ENCODE results near the gene PRTFDC1. TPM values are rescaled to one million over a fixed set of nuclear protein-coding genes. Genes with fewer than 3 reads are reported as not detected.
"Not testable (repeated sequence)": the region's sequence is repeated elsewhere in the genome, so short reads cannot be mapped to it uniquely, and the experiment has no call there.

The PRTFDC1 gene
- total and polyA plus RNA-seq, 2 experiments from 2014 or later = 16.0 to 22.0 TPM

- DNase-seq = peak; percentile 47
- Histone ChIP-seq H3K9me2 (ENCODE audit: insufficient read depth) (no peaks in the 10 kb centered on the region), H3K4me3 (no peak overlapping the region), H3K4me1 (ENCODE audit: insufficient read depth) (peaks cover 17% of the 10 kb centered on the region), H3F3A (ENCODE audit: insufficient read depth) (peaks cover 7% of the 10 kb centered on the region), H3K27ac (peak overlapping the region; percentile 20), H3K27me3 (replicated peaks; ENCODE audit: insufficient read depth) (no peaks in the 10 kb centered on the region), H3K4me2 (ENCODE audit: unreplicated experiment) (peak overlapping the region; percentile 8), H3K9me3 (ENCODE audit: low read depth) (no peaks in the 10 kb centered on the region), H3K79me2 (ENCODE audit: insufficient read depth) (no peaks in the 10 kb centered on the region), H3K36me3 (ENCODE audit: low read depth) (no peaks in the 10 kb centered on the region), H3K9ac (peak overlapping the region; percentile 8; the same call in 1 of the 2 replicates), H2AFZ (0 out of 2 replicates have a peak overlapping the region, but pooled peaks have one; percentile 2), H4K20me1 (ENCODE audit: insufficient read depth) (no peaks in the 10 kb centered on the region)
- WGBS, 2 experiments (ENCODE audit: low coverage in 1 of 2, low lambda C conversion rate in 2 of 2, missing lambda C conversion rate in 2 of 2) = 11 to 16% methylated on average over 2 of the region's 2 CpGs
- TF ChIP-seq EZH2 (IDR thresholded peaks at IDR 0.05; ENCODE audit: insufficient read depth, poor library complexity, severe bottlenecking) = no peak
- no peak for TF ChIP-seq EZH2phosphoT487 (IDR thresholded peaks at IDR 0.05; ENCODE audit: insufficient read depth, low read depth)
- in situ Hi-C loops (cut with MboI) = no loop called here
These were observed 17.5 kb upstream of the PRTFDC1 start for GRCh38 chr10:24969841-24970281.

- H3K27ac ChIP-seq; H3K27me3 ChIP-seq (replicated peaks; ENCODE audit: insufficient read depth); H3K9me2 ChIP-seq (ENCODE audit: insufficient read depth); H3K4me2 ChIP-seq (ENCODE audit: unreplicated experiment); H3K9me3 ChIP-seq (ENCODE audit: low read depth); H4K20me1 ChIP-seq (ENCODE audit: insufficient read depth); H3K9ac ChIP-seq; H3K79me2 ChIP-seq (ENCODE audit: insufficient read depth); DNase-seq; H3K36me3 ChIP-seq (ENCODE audit: low read depth); H2AFZ ChIP-seq; in situ Hi-C loops (cut with MboI); H3F3A ChIP-seq (ENCODE audit: insufficient read depth); H3K4me3 ChIP-seq; H3K4me1 ChIP-seq (ENCODE audit: insufficient read depth): not testable (repeated sequence)
- 89 to 96% methylated on average over 11 of the region's 11 CpGs for WGBS, 2 experiments (ENCODE audit: low coverage in 1 of 2, low lambda C conversion rate in 2 of 2, missing lambda C conversion rate in 2 of 2)
These were observed 16.5 kb upstream of the PRTFDC1 start for GRCh38 chr10:24968951-24969350.

- WGBS, 2 experiments (ENCODE audit: low coverage in 1 of 2, low lambda C conversion rate in 2 of 2, missing lambda C conversion rate in 2 of 2) = 94 to 95% methylated on average over 7 of the region's 7 CpGs
- peaks cover 8% of the 10 kb centered on the region for H3K4me1 ChIP-seq (ENCODE audit: insufficient read depth)
- H3K79me2 ChIP-seq (ENCODE audit: insufficient read depth) = no peaks in the 10 kb centered on the region
- H3K9ac ChIP-seq = no peak overlapping the region
- H3K36me3 ChIP-seq (ENCODE audit: low read depth) = no peaks in the 10 kb centered on the region
- TF ChIP-seq EZH2phosphoT487 (IDR thresholded peaks at IDR 0.05; ENCODE audit: insufficient read depth, low read depth) = no peak
- no peak for TF ChIP-seq EZH2 (IDR thresholded peaks at IDR 0.05; ENCODE audit: insufficient read depth, poor library complexity, severe bottlenecking)
- no peak overlapping the region for H3K27ac ChIP-seq
- H4K20me1 ChIP-seq (ENCODE audit: insufficient read depth) = no peaks in the 10 kb centered on the region
- H3K4me2 ChIP-seq (ENCODE audit: unreplicated experiment) = no peak overlapping the region
- no peak overlapping the region for H3K4me3 ChIP-seq
- H3K9me2 ChIP-seq (ENCODE audit: insufficient read depth) = no peaks in the 10 kb centered on the region
- no peak for DNase-seq
- H2AFZ ChIP-seq = no peak overlapping the region
- no peaks in the 10 kb centered on the region for H3F3A ChIP-seq (ENCODE audit: insufficient read depth)
- H3K9me3 ChIP-seq (ENCODE audit: low read depth) = no peaks in the 10 kb centered on the region
- in situ Hi-C loops (cut with MboI) = no loop called here
- H3K27me3 ChIP-seq (replicated peaks; ENCODE audit: insufficient read depth) = no peaks in the 10 kb centered on the region
These were observed 15.9 kb upstream of the PRTFDC1 start for GRCh38 chr10:24968349-24968748.

- H3K9me2 ChIP-seq (ENCODE audit: insufficient read depth) = 0 out of 2 replicates have a peak, but pooled peaks cover 3% of the 10 kb centered on the region
- in situ Hi-C loops (cut with MboI) = no loop called here
- no peaks in the 10 kb centered on the region for H3K36me3 ChIP-seq (ENCODE audit: low read depth)
- no peaks in the 10 kb centered on the region for H3F3A ChIP-seq (ENCODE audit: insufficient read depth)
- H3K27me3 ChIP-seq (replicated peaks; ENCODE audit: insufficient read depth) = no peaks in the 10 kb centered on the region
- no peaks in the 10 kb centered on the region for H4K20me1 ChIP-seq (ENCODE audit: insufficient read depth)
- no peak overlapping the region for H3K27ac ChIP-seq
- TF ChIP-seq EZH2 (IDR thresholded peaks at IDR 0.05; ENCODE audit: insufficient read depth, poor library complexity, severe bottlenecking) = no peak
- no peak for TF ChIP-seq EZH2phosphoT487 (IDR thresholded peaks at IDR 0.05; ENCODE audit: insufficient read depth, low read depth)
- H2AFZ ChIP-seq = no peak overlapping the region
- H3K9me3 ChIP-seq (ENCODE audit: low read depth) = no peaks in the 10 kb centered on the region
- no peak for DNase-seq
- H3K9ac ChIP-seq = no peak overlapping the region
- 87 to 88% methylated on average over 5 of the region's 5 CpGs for WGBS, 2 experiments (ENCODE audit: low coverage in 1 of 2, low lambda C conversion rate in 2 of 2, missing lambda C conversion rate in 2 of 2)
- peaks cover 8% of the 10 kb centered on the region for H3K4me1 ChIP-seq (ENCODE audit: insufficient read depth)
- H3K4me2 ChIP-seq (ENCODE audit: unreplicated experiment) = no peak overlapping the region
- H3K4me3 ChIP-seq = no peak overlapping the region
- no peaks in the 10 kb centered on the region for H3K79me2 ChIP-seq (ENCODE audit: insufficient read depth)
These were observed 14.6 kb upstream of the PRTFDC1 start for GRCh38 chr10:24966962-24967481.

GRCh38 chr10:24965051-24965450 lies 12.6 kb upstream of the PRTFDC1 start:
- TF ChIP-seq EZH2 (IDR thresholded peaks at IDR 0.05; ENCODE audit: insufficient read depth, poor library complexity, severe bottlenecking) (no peak), EZH2phosphoT487 (IDR thresholded peaks at IDR 0.05; ENCODE audit: insufficient read depth, low read depth) (no peak)
- in situ Hi-C loops (cut with MboI) = no loop called here
- Histone ChIP-seq H3K9ac (no peak overlapping the region), H3K27ac (no peak overlapping the region), H4K20me1 (ENCODE audit: insufficient read depth) (no peaks in the 10 kb centered on the region), H3K9me2 (ENCODE audit: insufficient read depth) (0 out of 2 replicates have a peak, but pooled peaks cover 3% of the 10 kb centered on the region), H3K36me3 (ENCODE audit: low read depth) (no peaks in the 10 kb centered on the region), H3K4me3 (no peak overlapping the region), H2AFZ (no peak overlapping the region), H3K9me3 (ENCODE audit: low read depth) (no peaks in the 10 kb centered on the region), H3K4me2 (ENCODE audit: unreplicated experiment) (no peak overlapping the region), H3K4me1 (ENCODE audit: insufficient read depth) (peaks cover 5% of the 10 kb centered on the region), H3K79me2 (ENCODE audit: insufficient read depth) (no peaks in the 10 kb centered on the region), H3K27me3 (replicated peaks; ENCODE audit: insufficient read depth) (no peaks in the 10 kb centered on the region), H3F3A (ENCODE audit: insufficient read depth) (0 out of 2 replicates have a peak, but pooled peaks cover under 1% of the 10 kb centered on the region)
- DNase-seq = no peak
- WGBS, 2 experiments (ENCODE audit: low coverage in 1 of 2, low lambda C conversion rate in 2 of 2, missing lambda C conversion rate in 2 of 2) = 99 to 100% methylated on average over 3 of the region's 3 CpGs
